Upper lobe of left lung (tissue), 4 donors: ENCODE measurements around the gene GABBR2.

Experiments used
- CTCF ChIP-seq, 6 experiments: fragments of 450-650 bp in 4 of 6; fragments of 200-600 bp in 2 of 6; sonication (generic) in 2 of 6; IDR thresholded peaks; one replicate each; pipeline ENCODE4 v1.5.1; 2016 to 2019; ENCODE audit warnings: antibody characterized with exemption in 6 of 6
- EP300 ChIP-seq, 4 donors: sonication (generic); formaldehyde crosslinking; IDR thresholded peaks; one replicate each; pipeline ENCODE4 v1.5.1; 2017; ENCODE audit warnings: antibody characterized with exemption in 4 of 4, control low read depth in 2 of 4
- POLR2A ChIP-seq, 4 donors: fragments of 450-650 bp; IDR thresholded peaks; one replicate each; pipeline ENCODE4 v1.5.1; 2016 to 2017; ENCODE audit warnings: antibody characterized with exemption in 4 of 4, mild to moderate bottlenecking in 2 of 4
- POLR2AphosphoS5 ChIP-seq, 2 donors: sonication (generic); formaldehyde crosslinking; IDR thresholded peaks; one replicate each; pipeline ENCODE4 v1.5.1; 2017; ENCODE audit warnings: antibody characterized with exemption in 2 of 2

GRCh38 chr9:98736226-98736625, 27.5 kb upstream of the GABBR2 start:
- TF ChIP-seq CTCF (IDR thresholded peaks at IDR 0.05) (no peak), POLR2A (IDR thresholded peaks at IDR 0.05) (no peak), POLR2AphosphoS5 (IDR thresholded peaks at IDR 0.05) (no peak), EP300 (IDR thresholded peaks at IDR 0.05) (no peak)
